Right cardiac atrium (tissue), 5 donors: ENCODE measurements around the gene NIPAL4. TPM values are rescaled to one million over a fixed set of nuclear protein-coding genes. Genes with fewer than 3 reads are reported as not detected.

Source experiments
- ATAC-seq, 2 donors: fragments of 200-7000 bp; cut with Tn5 transposase; one replicate each; pipeline versions ENCODE4 v1.8.0 to v1.9.1; 2020; ENCODE audit warnings: moderate library complexity in 2 of 2, mild to moderate bottlenecking in 1 of 2
- DNase-seq, 3 donors: peaks; one replicate each; pipeline ENCODE4 v3.0.0-alpha.2; 2020
- H3K27ac ChIP-seq: one replicate; pipeline ENCODE4 v1.5.1; 2013; ENCODE audit warnings: mild to moderate bottlenecking, low read length, control low read depth, moderate library complexity
- H3K27me3 ChIP-seq: one replicate; pipeline ENCODE4 v1.6.1; 2013; ENCODE audit not compliant: control insufficient read depth, insufficient read depth
- H3K4me1 ChIP-seq: one replicate; pipeline ENCODE4 v1.6.1; 2013; ENCODE audit warnings: low read length; ENCODE audit not compliant: control insufficient read depth, insufficient read depth
- H3K4me3 ChIP-seq: one replicate; pipeline ENCODE4 v1.5.1; 2013; ENCODE audit warnings: low read length, control low read depth
- H3K9me3 ChIP-seq: one replicate; pipeline ENCODE4 v1.6.1; 2013; ENCODE audit warnings: low read length; ENCODE audit not compliant: control insufficient read depth
- WGBS: extraction: QIAGEN DNeasy Blood & Tissue Kit; methylation state at CpG from one replicate; pipeline ENCODE4 v1.1.7; 2013; 5-methylcytosine and 5-hydroxymethylcytosine counted together
- intact Hi-C, 4 donors: fragments of 100-400 bp; cut with DNase I; formaldehyde crosslinking; loops; one replicate each; pipeline versions ENCODE4 v1.11.0 to v1.14.0; 2022 to 2023
- polyA plus RNA-seq: library from polyadenylated mRNA; stranded (reverse); fragments of 200-250 nt; gene quantifications from one replicate; pipeline ENCODE4 v1.2.3, GENCODE V29; 2013
- total RNA-seq, 4 donors: library from RNA; stranded (reverse); fragmentation: NEBNext Ultra II Directional; extraction: Animal tissue kit (Norgen Biotek cat#: 25700); gene quantifications; one replicate each; pipeline ENCODE4 v1.2.1, GENCODE V29; 2021
- donor health status: healthy with polysubstance abuse.
- donor health status: DM: no; HTN: yes; CAD: no.
- donor health status: DM: no; HTN: no; CAD: no.
- donor health status: DM: no; HTN: yes; CAD: no; lungs with severe emphysema.
- donor health status: DM: yes; HTN: yes; CAD: no.

Gene NIPAL4
- total and polyA plus RNA-seq, 5 donors: 0.16 to 1.0 (median 0.24) TPM

- DNase-seq (no peak), ATAC-seq (peak in 1 of 2 donors; percentile 23)
- Histone ChIP-seq H3K27ac (no peak overlapping the region), H3K4me3 (no peak overlapping the region), H3K9me3 (no peaks in the 10 kb centered on the region), H3K4me1 (no peaks in the 10 kb centered on the region), H3K27me3 (no peaks in the 10 kb centered on the region)
- 93% methylated on average over 13 of the region's 13 CpGs for WGBS
- intact Hi-C loops: no loop called here
Observed at GRCh38 chr5:157447201-157447637, 12.8 kb upstream of the NIPAL4 start.

GRCh38 chr5:157449011-157449723, 10.8 kb upstream of the NIPAL4 start:
- DNase-seq (peak; percentile 76 to 92 (median 92)), ATAC-seq (peak; percentile 89 to 95)
- WGBS: 28% methylated on average over 6 of the region's 6 CpGs

GRCh38 chr5:157450024-157450423, 10.0 kb upstream of the NIPAL4 start:
- no peaks in the 10 kb centered on the region for H3K4me1 ChIP-seq
- no peak for DNase-seq
- no peak overlapping the region for H3K4me3 ChIP-seq
- H3K27ac ChIP-seq: no peak overlapping the region
- intact Hi-C loops: no loop called here
- no peaks in the 10 kb centered on the region for H3K27me3 ChIP-seq
- ATAC-seq: no peak
- 95% methylated on average over 3 of the region's 3 CpGs for WGBS
- no peaks in the 10 kb centered on the region for H3K9me3 ChIP-seq

More at GRCh38 chr5:157449011-157449723, 10.8 kb upstream of the NIPAL4 start:
- intact Hi-C loops: no loop called here
- Histone ChIP-seq H3K9me3 (no peaks in the 10 kb centered on the region), H3K4me3 (no peak overlapping the region), H3K27me3 (no peaks in the 10 kb centered on the region), H3K27ac (peak overlapping the region; percentile 86), H3K4me1 (no peaks in the 10 kb centered on the region)

GRCh38 chr5:157451806-157452205, 8.2 kb upstream of the NIPAL4 start:
- Histone ChIP-seq H3K4me1 (no peaks in the 10 kb centered on the region), H3K27me3 (no peaks in the 10 kb centered on the region), H3K9me3 (no peaks in the 10 kb centered on the region), H3K27ac (no peak overlapping the region), H3K4me3 (no peak overlapping the region)
- ATAC-seq (no peak), DNase-seq (no peak)
- 86% methylated on average over 3 of the region's 3 CpGs for WGBS
- intact Hi-C loops: no loop called here

GRCh38 chr5:157454273-157454672, 5.7 kb upstream of the NIPAL4 start:
- no peak for ATAC-seq
- Histone ChIP-seq H3K27me3 (no peaks in the 10 kb centered on the region), H3K4me3 (no peak overlapping the region), H3K27ac (no peak overlapping the region), H3K4me1 (no peaks in the 10 kb centered on the region), H3K9me3 (no peaks in the 10 kb centered on the region)
- no peak for DNase-seq
- intact Hi-C loops: no loop called here
- 91% methylated on average over 7 of the region's 7 CpGs for WGBS

- ATAC-seq: no peak
- H3K4me3 ChIP-seq: no peak overlapping the region
- no peaks in the 10 kb centered on the region for H3K27me3 ChIP-seq
- H3K4me1 ChIP-seq: no peaks in the 10 kb centered on the region
- no peak overlapping the region for H3K27ac ChIP-seq
- 77% methylated on average over 7 of the region's 7 CpGs for WGBS
- intact Hi-C loops: no loop called here
- H3K9me3 ChIP-seq: no peaks in the 10 kb centered on the region
- DNase-seq: no peak
Observed at GRCh38 chr5:157455057-157455456, 5.0 kb upstream of the NIPAL4 start.

- Histone ChIP-seq H3K4me1 (peaks cover 3% of the 10 kb centered on the region), H3K27me3 (no peaks in the 10 kb centered on the region), H3K27ac (no peak overlapping the region), H3K9me3 (no peaks in the 10 kb centered on the region), H3K4me3 (no peak overlapping the region)
- WGBS: 93% methylated on average over 5 of the region's 5 CpGs
- DNase-seq (no peak), ATAC-seq (no peak)
- intact Hi-C loops: no loop called here
Observed at GRCh38 chr5:157456301-157456700, 3.7 kb upstream of the NIPAL4 start.

GRCh38 chr5:157457391-157457790, 2.6 kb upstream of the NIPAL4 start:
- 93% methylated on average over 5 of the region's 5 CpGs for WGBS
- intact Hi-C loops: no loop called here

GRCh38 chr5:157458835-157459234, 1.2 kb upstream of the NIPAL4 start:
- peaks cover 5% of the 10 kb centered on the region for H3K4me1 ChIP-seq
- 84% methylated on average over 5 of the region's 5 CpGs for WGBS
- intact Hi-C loops: no loop called here
- H3K9me3 ChIP-seq: no peaks in the 10 kb centered on the region
- ATAC-seq: no peak
- H3K27ac ChIP-seq: no peak overlapping the region
- no peaks in the 10 kb centered on the region for H3K27me3 ChIP-seq
- no peak overlapping the region for H3K4me3 ChIP-seq
- DNase-seq: no peak

More at GRCh38 chr5:157457391-157457790, 2.6 kb upstream of the NIPAL4 start:
- Histone ChIP-seq H3K9me3 (no peaks in the 10 kb centered on the region), H3K27me3 (no peaks in the 10 kb centered on the region), H3K4me1 (peaks cover 5% of the 10 kb centered on the region), H3K4me3 (no peak overlapping the region), H3K27ac (no peak overlapping the region)
- DNase-seq (no peak), ATAC-seq (no peak)

- Histone ChIP-seq H3K9me3 (no peaks in the 10 kb centered on the region), H3K27ac (no peak overlapping the region), H3K4me3 (no peak overlapping the region), H3K4me1 (peaks cover 5% of the 10 kb centered on the region), H3K27me3 (no peaks in the 10 kb centered on the region)
- ATAC-seq: no peak
- intact Hi-C loops: no loop called here
- DNase-seq: no peak
- WGBS: 92% methylated on average over 4 of the region's 4 CpGs
Observed at GRCh38 chr5:157460921-157461792, 1.1 kb downstream of the NIPAL4 start.

- H3K27me3 ChIP-seq: no peaks in the 10 kb centered on the region
- no peak overlapping the region for H3K27ac ChIP-seq
- intact Hi-C loops: no loop called here
- no peak for DNase-seq
- H3K4me3 ChIP-seq: no peak overlapping the region
- 95% methylated on average over 8 of the region's 8 CpGs for WGBS
- no peak for ATAC-seq
- no peaks in the 10 kb centered on the region for H3K9me3 ChIP-seq
- H3K4me1 ChIP-seq: peaks cover 5% of the 10 kb centered on the region
Observed at GRCh38 chr5:157463081-157463480, 3.1 kb downstream of the NIPAL4 start.
